Fibroblast of lung (primary cell): ENCODE measurements around the gene KCNMB3. TPM values are rescaled to one million over a fixed set of nuclear protein-coding genes. Genes with fewer than 3 reads are reported as not detected.

Experiments
- DNase-seq, 2 donors: peaks; one replicate each; pipeline versions ENCODE4 v3.0.0 to v3.0.0-alpha.2; 2010; ENCODE audit warnings: low read depth in 2 of 2
- H2AFZ ChIP-seq: 2 replicates; pipeline ENCODE4 v1.5.1; 2012; ENCODE audit warnings: low read length, control low read depth, inconsistent platforms
- H3K27ac ChIP-seq: 2 replicates; pipeline ENCODE4 v1.5.1; 2011; ENCODE audit warnings: low read length, control low read depth; ENCODE audit not compliant: insufficient read depth
- H3K27me3 ChIP-seq: 2 replicates; pipeline ENCODE4 v1.5.1; 2011; ENCODE audit warnings: mild to moderate bottlenecking, low read length; ENCODE audit not compliant: control insufficient read depth, insufficient read depth
- H3K36me3 ChIP-seq: 2 replicates; pipeline ENCODE4 v1.5.1; 2011; ENCODE audit warnings: low read length; ENCODE audit not compliant: control insufficient read depth, insufficient read depth
- H3K4me1 ChIP-seq: 2 replicates; pipeline ENCODE4 v1.5.1; 2011; ENCODE audit warnings: low read length; ENCODE audit not compliant: control insufficient read depth, insufficient read depth; ENCODE audit errors: extremely low read depth
- H3K4me2 ChIP-seq: 2 replicates; pipeline ENCODE4 v1.5.1; 2011; ENCODE audit warnings: low read length, control low read depth; ENCODE audit not compliant: insufficient read depth; ENCODE audit errors: extremely low read depth
- H3K4me3 ChIP-seq, 4 experiments: fragments of 200-600 bp in 1 of 4; sonication (generic) in 1 of 4; replicated peaks in 1 of 4; 2 replicates each; pipeline ENCODE4 v1.5.1; 2011 to 2016; ENCODE audit warnings: low read length in 4 of 4, low read depth in 3 of 4, mild to moderate bottlenecking in 3 of 4, control low read depth in 2 of 4, inconsistent platforms in 1 of 4, mixed read lengths in 1 of 4; ENCODE audit not compliant: insufficient read depth in 1 of 4; ENCODE audit errors: control extremely low read depth in 1 of 4
- H3K79me2 ChIP-seq: 2 replicates; pipeline ENCODE4 v1.5.1; 2012; ENCODE audit warnings: mild to moderate bottlenecking, low read length, inconsistent platforms; ENCODE audit not compliant: control insufficient read depth, insufficient read depth
- H3K9ac ChIP-seq: 2 replicates; pipeline ENCODE4 v1.5.1; 2011; ENCODE audit warnings: mild to moderate bottlenecking, low read length, control low read depth; ENCODE audit not compliant: insufficient read depth
- H3K9me3 ChIP-seq: 2 replicates; pipeline ENCODE4 v1.5.1; 2012; ENCODE audit warnings: low read depth, low read length; ENCODE audit not compliant: control insufficient read depth, insufficient read depth
- H4K20me1 ChIP-seq: 2 replicates; pipeline ENCODE4 v1.5.1; 2011; ENCODE audit warnings: low read length; ENCODE audit not compliant: control insufficient read depth, insufficient read depth; ENCODE audit errors: extremely low read depth
- EZH2 ChIP-seq: IDR thresholded peaks from 2 replicates; pipeline ENCODE4 v1.5.1; 2012; ENCODE audit warnings: low read length, control low read depth, mild to moderate bottlenecking; ENCODE audit errors: missing control alignments
- polyA plus RNA-seq, 2 donors: library from polyadenylated mRNA; depleted of rRNA in 1 of 2; stranded (reverse) in 1 of 2; unstranded in 1 of 2; fragments of >200 nt; gene quantifications; 2 replicates each; pipeline ENCODE4 v1.2.1, GENCODE V29; 2011 to 2012; ENCODE audit warnings: missing spikeins in 1 of 2
- total RNA-seq: library from RNA; depleted of rRNA; stranded (reverse); fragments of >200 nt; gene quantifications from 2 replicates; pipeline ENCODE4 v1.2.1, GENCODE V29; 2014
- TF ChIP-seq, protein P1 (sequence below), 2 donors: IDR thresholded peaks in 1 of 2; conservative IDR thresholded peaks in 1 of 2; 1 replicate in 1 of 2; 2 replicates in 1 of 2; pipeline ENCODE4 v1.5.1; 2011 to 2012; ENCODE audit warnings: low read length in 2 of 2, control low read depth in 1 of 2, inconsistent platforms in 1 of 2, low read depth in 1 of 2, mild to moderate bottlenecking in 1 of 2

The KCNMB3 gene
- total and polyA plus RNA-seq, 2 donors (not counting 1 experiment from before 2014, with no cell fraction given), result 1.3 to 1.5 TPM

DNA sequence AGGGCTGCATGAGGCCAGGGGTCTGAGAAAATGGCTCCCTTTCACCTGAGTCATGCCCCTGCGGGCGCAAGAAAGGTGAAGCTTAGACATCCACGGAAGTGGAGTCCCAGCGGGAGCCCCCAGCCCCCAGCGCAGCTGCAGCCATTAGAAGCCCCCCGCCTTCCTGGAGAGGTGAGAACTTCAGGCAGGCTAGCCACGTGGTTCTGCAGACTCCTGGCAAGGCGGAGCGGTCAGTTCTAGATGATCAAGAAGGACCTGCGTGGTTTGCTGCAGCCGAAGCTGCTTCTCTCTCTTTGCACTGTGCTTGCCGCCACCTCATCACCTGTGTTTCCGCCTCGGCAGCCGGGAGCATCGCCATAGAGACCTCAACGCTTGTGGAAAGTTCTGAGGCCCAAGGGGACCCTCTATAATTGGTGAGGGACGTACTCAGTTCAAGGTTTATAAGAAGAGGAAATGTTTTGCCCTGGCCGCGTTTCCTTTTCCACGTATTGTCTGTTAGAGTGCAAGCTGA lies 15.8 kb upstream of the KCNMB3 start:
- TF ChIP-seq, protein P1, sequence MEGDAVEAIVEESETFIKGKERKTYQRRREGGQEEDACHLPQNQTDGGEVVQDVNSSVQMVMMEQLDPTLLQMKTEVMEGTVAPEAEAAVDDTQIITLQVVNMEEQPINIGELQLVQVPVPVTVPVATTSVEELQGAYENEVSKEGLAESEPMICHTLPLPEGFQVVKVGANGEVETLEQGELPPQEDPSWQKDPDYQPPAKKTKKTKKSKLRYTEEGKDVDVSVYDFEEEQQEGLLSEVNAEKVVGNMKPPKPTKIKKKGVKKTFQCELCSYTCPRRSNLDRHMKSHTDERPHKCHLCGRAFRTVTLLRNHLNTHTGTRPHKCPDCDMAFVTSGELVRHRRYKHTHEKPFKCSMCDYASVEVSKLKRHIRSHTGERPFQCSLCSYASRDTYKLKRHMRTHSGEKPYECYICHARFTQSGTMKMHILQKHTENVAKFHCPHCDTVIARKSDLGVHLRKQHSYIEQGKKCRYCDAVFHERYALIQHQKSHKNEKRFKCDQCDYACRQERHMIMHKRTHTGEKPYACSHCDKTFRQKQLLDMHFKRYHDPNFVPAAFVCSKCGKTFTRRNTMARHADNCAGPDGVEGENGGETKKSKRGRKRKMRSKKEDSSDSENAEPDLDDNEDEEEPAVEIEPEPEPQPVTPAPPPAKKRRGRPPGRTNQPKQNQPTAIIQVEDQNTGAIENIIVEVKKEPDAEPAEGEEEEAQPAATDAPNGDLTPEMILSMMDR (conservative IDR thresholded peaks at IDR 0.05 in 1 of 2, IDR thresholded peaks at IDR 0.05 in 1 of 2; ENCODE audit: low read depth in 1 of 2, low read length in 2 of 2), result no peak
- TF ChIP-seq EZH2, result no peak

DNA sequence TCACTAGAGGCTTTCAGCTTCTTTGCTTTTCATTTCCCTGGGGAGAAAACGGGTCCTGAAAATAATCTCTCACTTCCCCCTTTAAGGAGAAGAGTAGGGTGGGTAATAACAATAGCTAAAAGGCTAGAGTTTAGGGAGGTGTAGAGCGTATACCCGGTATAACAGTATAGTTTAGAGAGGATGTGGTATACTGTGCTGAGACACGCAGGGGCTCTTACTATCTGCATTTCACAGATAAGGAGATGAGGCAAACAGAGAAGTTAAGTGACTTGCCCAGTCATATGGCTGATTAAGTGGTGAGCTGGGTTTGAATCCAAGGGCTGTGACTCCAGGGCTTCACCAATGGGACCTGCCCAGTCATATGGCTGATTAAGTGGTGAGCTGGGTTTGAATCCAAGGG lies 15.0 kb upstream of the KCNMB3 start:
- Histone ChIP-seq H3K4me2 (no peak overlapping the region), H3K79me2 (no peaks in the 10 kb centered on the region), H3K4me1 (peaks cover under 1% of the 10 kb centered on the region), H3K27me3 (no peaks in the 10 kb centered on the region), H2AFZ (no peak overlapping the region), H3K27ac (no peak overlapping the region), H3K4me3 (no peak overlapping the region), H3K9ac (no peak overlapping the region), H3K9me3 (no peaks in the 10 kb centered on the region), H4K20me1 (no peaks in the 10 kb centered on the region), H3K36me3 (no peaks in the 10 kb centered on the region)
- no peak for DNase-seq
- TF ChIP-seq, protein P1 (conservative IDR thresholded peaks at IDR 0.05 in 1 of 2, IDR thresholded peaks at IDR 0.05 in 1 of 2; ENCODE audit: low read depth in 1 of 2, low read length in 2 of 2), result no peak
- no peak for TF ChIP-seq EZH2

More for the DNA sequence above, 15.8 kb upstream of the KCNMB3 start:
- Histone ChIP-seq H3K4me2 (no peak overlapping the region), H3K27me3 (no peaks in the 10 kb centered on the region), H4K20me1 (no peaks in the 10 kb centered on the region), H3K9ac (no peak overlapping the region), H2AFZ (no peak overlapping the region), H3K4me1 (no peaks in the 10 kb centered on the region), H3K79me2 (no peaks in the 10 kb centered on the region), H3K36me3 (no peaks in the 10 kb centered on the region), H3K27ac (no peak overlapping the region), H3K4me3 (no peak overlapping the region), H3K9me3 (no peaks in the 10 kb centered on the region)
- no peak for DNase-seq

DNA sequence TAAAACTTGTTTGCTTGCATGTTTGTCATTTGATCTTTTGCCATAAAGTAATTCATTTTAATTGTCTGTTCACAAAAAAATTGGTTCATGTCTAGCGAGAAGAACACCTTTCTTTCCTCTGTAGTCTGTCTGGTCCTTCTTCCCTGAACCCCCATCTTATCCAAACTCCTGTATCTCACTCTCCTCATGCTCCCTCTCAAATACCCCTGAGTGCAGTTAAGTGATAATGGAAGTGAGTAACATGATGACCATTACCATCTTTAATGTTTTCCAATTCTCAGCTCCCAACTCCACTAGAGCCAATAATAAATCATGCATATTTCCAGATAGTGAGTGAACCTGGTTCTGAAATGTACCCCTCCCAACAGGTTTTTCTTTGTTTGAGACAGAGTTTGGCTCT lies 14.2 kb upstream of the KCNMB3 start:
- peaks cover 2% of the 10 kb centered on the region for H3K4me1 ChIP-seq
- no peaks in the 10 kb centered on the region for H3K79me2 ChIP-seq
- no peak overlapping the region for H2AFZ ChIP-seq
- no peaks in the 10 kb centered on the region for H3K36me3 ChIP-seq
- no peak for TF ChIP-seq EZH2
- TF ChIP-seq, protein P1 (conservative IDR thresholded peaks at IDR 0.05 in 1 of 2, IDR thresholded peaks at IDR 0.05 in 1 of 2; ENCODE audit: low read depth in 1 of 2, low read length in 2 of 2), result no peak
- H3K4me2 ChIP-seq, result no peak overlapping the region
- H3K9ac ChIP-seq, result no peak overlapping the region
- no peak overlapping the region for H3K27ac ChIP-seq
- H3K27me3 ChIP-seq, result no peaks in the 10 kb centered on the region
- H3K4me3 ChIP-seq, result no peak overlapping the region
- no peaks in the 10 kb centered on the region for H3K9me3 ChIP-seq
- H4K20me1 ChIP-seq, result no peaks in the 10 kb centered on the region
- DNase-seq, result no peak
